HEK293 (cell line): ENCODE measurements around the gene CSMD2.

Experiments used
- CTCF ChIA-PET: fragments of 350-600 bp; formaldehyde crosslinking; extraction: SDS; loops from one replicate; lab custom pipeline; 2021; ENCODE audit warnings: antibody characterized with exemption; lab: Yijun Ruan, JAX
- POLR2A ChIA-PET: fragments of 300-600 bp; formaldehyde crosslinking; extraction: SDS; loops from one replicate; lab custom pipeline; 2020; ENCODE audit warnings: antibody characterized with exemption, inconsistent platforms; lab: Yijun Ruan, JAX
- H3K27ac ChIP-seq: fragments of 200-500 bp; sonication (Bioruptor generic); 2 replicates; pipeline ENCODE4 v1.5.1; 2014; ENCODE audit warnings: low read depth, low read length, control low read depth, inconsistent platforms; ENCODE audit errors: extremely low read depth
- H3K36me3 ChIP-seq, 2 experiments: fragments of 200-500 bp in 1 of 2; sonication (Bioruptor generic) in 1 of 2; 1 replicate in 1 of 2; 2 replicates in 1 of 2; pipeline ENCODE4 v1.5.1; 2014 to 2017; ENCODE audit warnings: inconsistent platforms in 2 of 2, low read length in 2 of 2; ENCODE audit not compliant: control insufficient read depth in 2 of 2, insufficient read depth in 1 of 2
- H3K4me1 ChIP-seq: fragments of 200-500 bp; sonication (Bioruptor generic); 2 replicates; pipeline ENCODE4 v1.5.1; 2014; ENCODE audit warnings: mild to moderate bottlenecking, low read length, inconsistent platforms; ENCODE audit not compliant: control insufficient read depth, insufficient read depth
- H3K4me3 ChIP-seq: 2 replicates; pipeline ENCODE4 v1.5.1; 2011; ENCODE audit warnings: low read depth, mild to moderate bottlenecking, control low read depth, low read length, moderate library complexity
- H3K9me3 ChIP-seq: fragments of 200-500 bp; sonication (Bioruptor generic); 2 replicates; pipeline ENCODE4 v1.5.1; 2014; ENCODE audit warnings: low read depth, low read length, inconsistent platforms; ENCODE audit not compliant: control insufficient read depth, insufficient read depth
- AEBP2 ChIP-seq: fragments of 450-650 bp; formaldehyde crosslinking; IDR thresholded peaks from 2 replicates; pipeline ENCODE4 v1.5.1; 2016; ENCODE audit warnings: missing biosample characterization, missing genetic modification characterization, borderline replicate concordance
- GFI1B ChIP-seq: fragments of 450-650 bp; formaldehyde crosslinking; IDR thresholded peaks from 2 replicates; pipeline ENCODE4 v1.5.1; 2016; ENCODE audit warnings: missing biosample characterization, missing genetic modification characterization
- GLI2 ChIP-seq: fragments of 450-650 bp; formaldehyde crosslinking; IDR thresholded peaks from 2 replicates; pipeline ENCODE4; 2017; ENCODE audit warnings: missing biosample characterization, missing genetic modification characterization, low read depth, borderline replicate concordance
- KLF10 ChIP-seq: fragments of 450-650 bp; IDR thresholded peaks from 2 replicates; pipeline ENCODE4 v1.5.1; 2018; ENCODE audit warnings: missing biosample characterization, mild to moderate bottlenecking, missing genetic modification characterization
- PRDM1 ChIP-seq: fragments of 450-650 bp; formaldehyde crosslinking; IDR thresholded peaks from 2 replicates; pipeline ENCODE4; 2016; ENCODE audit warnings: missing biosample characterization, missing genetic modification characterization
- RBAK ChIP-seq: fragments of 450-650 bp; formaldehyde crosslinking; IDR thresholded peaks from 2 replicates; pipeline ENCODE4 v1.5.1; 2016; ENCODE audit warnings: missing biosample characterization, missing genetic modification characterization
- SETDB1 ChIP-seq: IDR thresholded peaks from one replicate; pipeline ENCODE4 v1.6.1; 2017; ENCODE audit warnings: mild to moderate bottlenecking, low read length, moderate library complexity, mixed read lengths; ENCODE audit not compliant: insufficient read length
- YY1 ChIP-seq: fragments of 450-650 bp; formaldehyde crosslinking; IDR thresholded peaks from 2 replicates; pipeline ENCODE4 v1.5.1; 2018; ENCODE audit warnings: missing biosample characterization, missing genetic modification characterization
- YY2 ChIP-seq: fragments of 450-650 bp; formaldehyde crosslinking; IDR thresholded peaks from 2 replicates; pipeline ENCODE4 v1.5.1; 2016; ENCODE audit warnings: missing biosample characterization, missing genetic modification characterization
- ZBTB21 ChIP-seq: fragments of 450-650 bp; formaldehyde crosslinking; IDR thresholded peaks from 2 replicates; pipeline ENCODE4 v1.5.1; 2017; ENCODE audit warnings: missing biosample characterization, missing genetic modification characterization
- ZBTB48 ChIP-seq: fragments of 450-650 bp; formaldehyde crosslinking; IDR thresholded peaks from 2 replicates; pipeline ENCODE4 v1.5.1; 2016; ENCODE audit warnings: missing biosample characterization, missing genetic modification characterization
- ZNF148 ChIP-seq: fragments of 450-650 bp; formaldehyde crosslinking; IDR thresholded peaks from 2 replicates; pipeline ENCODE4 v1.5.0; 2017; ENCODE audit warnings: missing biosample characterization, missing genetic modification characterization, borderline replicate concordance
- ZNF211 ChIP-seq: fragments of 450-650 bp; formaldehyde crosslinking; IDR thresholded peaks from 2 replicates; pipeline ENCODE4 v1.5.1; 2016; ENCODE audit warnings: low read depth, missing biosample characterization, missing genetic modification characterization
- ZNF248 ChIP-seq: fragments of 450-650 bp; formaldehyde crosslinking; IDR thresholded peaks from 2 replicates; pipeline ENCODE4 v1.5.1; 2017; ENCODE audit warnings: missing biosample characterization, missing genetic modification characterization
- ZNF311 ChIP-seq: fragments of 450-650 bp; formaldehyde crosslinking; IDR thresholded peaks from 2 replicates; pipeline ENCODE4 v1.5.1; 2017; ENCODE audit warnings: missing biosample characterization, missing genetic modification characterization, borderline replicate concordance
- ZNF529 ChIP-seq: fragments of 450-650 bp; formaldehyde crosslinking; IDR thresholded peaks from 2 replicates; pipeline ENCODE4 v1.5.1; 2017; ENCODE audit warnings: missing genetic modification characterization, missing biosample characterization; ENCODE audit not compliant: insufficient replicate concordance
- ZNF600 ChIP-seq: fragments of 450-650 bp; formaldehyde crosslinking; IDR thresholded peaks from 2 replicates; pipeline ENCODE4 v1.5.1; 2016; ENCODE audit warnings: missing biosample characterization, missing genetic modification characterization
- ZNF621 ChIP-seq: fragments of 450-650 bp; formaldehyde crosslinking; IDR thresholded peaks from 2 replicates; pipeline ENCODE4 v1.5.1; 2017; ENCODE audit warnings: missing biosample characterization, missing genetic modification characterization
- ZNF624 ChIP-seq: fragments of 450-650 bp; formaldehyde crosslinking; IDR thresholded peaks from 2 replicates; pipeline ENCODE4 v1.5.1; 2017; ENCODE audit warnings: missing biosample characterization, missing genetic modification characterization
- ZNF645 ChIP-seq: fragments of 450-650 bp; formaldehyde crosslinking; IDR thresholded peaks from 2 replicates; pipeline ENCODE4; 2016; ENCODE audit warnings: missing biosample characterization, missing genetic modification characterization
- ZNF654 ChIP-seq: fragments of 450-650 bp; formaldehyde crosslinking; IDR thresholded peaks from 2 replicates; pipeline ENCODE4 v1.5.1; 2016; ENCODE audit warnings: low read depth, missing biosample characterization, missing genetic modification characterization
- ZNF664 ChIP-seq: fragments of 450-650 bp; formaldehyde crosslinking; IDR thresholded peaks from 2 replicates; pipeline ENCODE4 v1.5.1; 2016; ENCODE audit warnings: missing biosample characterization, missing genetic modification characterization
- ZNF791 ChIP-seq: fragments of 450-650 bp; formaldehyde crosslinking; IDR thresholded peaks from 2 replicates; pipeline ENCODE4 v1.5.1; 2016; ENCODE audit warnings: missing biosample characterization, missing genetic modification characterization
- ZSCAN23 ChIP-seq: fragments of 450-650 bp; formaldehyde crosslinking; IDR thresholded peaks from 2 replicates; pipeline ENCODE4 v1.5.1; 2016; ENCODE audit warnings: missing biosample characterization, missing genetic modification characterization

The CSMD2 gene

GRCh38 chr1:33764149-33764548 lies 400.9 kb downstream of the CSMD2 start (continued):
- no peak for TF ChIP-seq ZNF311
- TF ChIP-seq KLF10 (tag by site-specific recombination): no peak
- TF ChIP-seq ZNF645: no peak
- TF ChIP-seq ZNF791 (tag by site-specific recombination): no peak

- ChIA-PET POLR2A (no interaction called here), CTCF (interaction anchor here (0.6 kb wide), 1 partner anchor 412 kb away, joined by 3 read pairs; no protein-coding TSS in a partner anchor)
- H3K27ac ChIP-seq: no peak overlapping the region
- H3K36me3 ChIP-seq: no peaks in the 10 kb centered on the region
- TF ChIP-seq PRDM1 (tag by site-specific recombination): no peak
- TF ChIP-seq ZBTB21: no peak
- no peak for TF ChIP-seq SETDB1
- TF ChIP-seq ZNF624: no peak
- no peak for TF ChIP-seq ZNF654 (tag by site-specific recombination)
- no peak for TF ChIP-seq YY1 (tag by site-specific recombination)
- no peaks in the 10 kb centered on the region for H3K9me3 ChIP-seq
- no peak overlapping the region for H3K4me3 ChIP-seq
- no peaks in the 10 kb centered on the region for H3K4me1 ChIP-seq
Observed at GRCh38 chr1:33763406-33763805, 401.6 kb downstream of the CSMD2 start.

- H3K4me3 ChIP-seq: no peak overlapping the region
- H3K9me3 ChIP-seq: no peaks in the 10 kb centered on the region
- CTCF ChIA-PET: interaction anchor here (0.6 kb wide), 1 partner anchor 412 kb away, joined by 3 read pairs; no protein-coding TSS in a partner anchor
- no peak for TF ChIP-seq ZNF211
- TF ChIP-seq ZNF664: no peak
- TF ChIP-seq GLI2 (tag by site-specific recombination): no peak
- no peak for TF ChIP-seq ZBTB48 (tag by site-specific recombination)
- no peak for TF ChIP-seq ZNF600 (tag by site-specific recombination)
- TF ChIP-seq GFI1B (tag by site-specific recombination): no peak
- TF ChIP-seq AEBP2 (tag by site-specific recombination): no peak
- no peak for TF ChIP-seq ZNF148 (tag by site-specific recombination)
- no peak for TF ChIP-seq YY2 (tag by site-specific recombination)
- no peak for TF ChIP-seq ZNF621
- no peak for TF ChIP-seq ZNF529 (tag by site-specific recombination)
- TF ChIP-seq RBAK (tag by site-specific recombination): no peak
- TF ChIP-seq ZNF248 (tag by site-specific recombination): no peak
- TF ChIP-seq ZSCAN23 (tag by site-specific recombination): no peak
- H3K4me1 ChIP-seq: no peaks in the 10 kb centered on the region
- POLR2A ChIA-PET: no interaction called here
- no peaks in the 10 kb centered on the region for H3K36me3 ChIP-seq
- no peak overlapping the region for H3K27ac ChIP-seq
Observed at GRCh38 chr1:33762962-33763361, 402.1 kb downstream of the CSMD2 start.
